ENCODE data around the gene TMED8.
"Not testable (repeated sequence)": the region's sequence is repeated elsewhere in the genome, so short reads cannot be mapped to it uniquely, and the experiment has no call there.

TMED8 gene

DNA sequence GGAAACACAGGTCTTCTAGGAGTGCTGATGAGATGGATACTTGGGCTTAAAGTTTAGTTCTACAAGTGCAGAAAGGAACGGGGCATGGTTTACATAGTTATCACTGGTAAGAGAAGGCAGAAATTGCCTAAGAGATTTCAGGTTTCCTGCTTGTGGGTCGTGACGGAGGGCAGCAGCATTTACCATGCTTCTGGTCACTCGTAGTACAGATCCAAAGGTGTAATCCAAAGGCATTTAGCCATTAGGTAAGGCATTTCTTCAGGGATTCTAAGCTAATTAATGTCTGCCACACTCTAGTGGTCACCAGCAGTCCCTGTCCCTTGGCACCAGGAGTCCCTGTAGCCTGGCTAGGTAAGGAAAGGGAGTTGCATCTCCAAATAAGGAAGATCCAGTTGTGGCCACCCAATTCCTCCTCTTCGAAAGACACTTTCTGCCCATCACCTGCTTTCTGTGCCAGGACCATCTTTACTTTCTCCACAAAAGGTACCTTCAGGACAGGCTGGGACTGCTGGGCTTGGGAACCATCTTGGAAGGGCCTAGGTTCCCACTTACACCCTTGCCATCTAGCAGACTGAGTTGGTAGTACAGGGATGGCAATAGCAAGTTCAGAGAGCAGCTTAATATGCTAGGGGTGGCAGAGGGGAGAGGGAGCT lies 54.5 kb downstream of the TMED8 start:
- no peak for DNase-seq (ENCODE audit: low spot score)

DNA sequence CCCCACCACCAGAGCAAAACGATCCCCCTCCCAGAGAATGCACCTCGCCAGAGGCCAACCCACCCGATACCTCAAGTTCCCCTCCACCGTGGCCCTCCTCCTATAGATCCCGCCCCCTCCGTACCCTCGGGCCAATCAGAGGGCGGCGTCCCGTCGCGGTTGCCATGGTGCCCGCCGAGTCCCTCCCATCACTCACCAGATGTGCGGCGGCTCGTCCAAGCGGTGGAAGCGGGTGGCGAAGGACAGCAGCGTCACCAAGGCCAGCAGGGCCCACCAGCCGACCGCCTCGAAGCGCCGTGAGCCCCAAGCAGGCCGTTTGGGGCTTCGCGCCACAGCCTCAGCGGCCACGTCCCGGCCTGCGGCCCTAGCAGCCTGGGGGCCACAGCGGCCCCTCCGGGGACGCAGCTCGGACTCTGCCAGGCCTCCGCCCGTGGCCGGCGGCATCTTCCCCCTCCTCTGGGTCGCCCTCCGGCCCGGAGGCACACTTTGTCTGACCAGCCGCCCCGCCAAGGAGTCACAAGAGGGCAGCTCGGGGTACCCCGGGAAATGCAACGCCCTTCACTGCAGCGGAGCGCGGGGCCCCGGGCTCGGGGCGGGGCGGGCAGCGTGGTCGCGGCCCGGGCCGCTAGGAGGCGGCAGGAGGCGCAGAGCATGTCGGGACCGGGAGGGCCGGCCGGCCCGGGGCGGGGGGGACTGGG lies 56.5 kb downstream of the TMED8 start, which contains the start of gene POMT2:
TSS of gene POMT2 (minus strand) at position 646 of the 698 bp plus-strand sequence. CDS start at position 444, 202 bp downstream.
- peak; percentile 95 for DNase-seq (ENCODE audit: low spot score)

DNA sequence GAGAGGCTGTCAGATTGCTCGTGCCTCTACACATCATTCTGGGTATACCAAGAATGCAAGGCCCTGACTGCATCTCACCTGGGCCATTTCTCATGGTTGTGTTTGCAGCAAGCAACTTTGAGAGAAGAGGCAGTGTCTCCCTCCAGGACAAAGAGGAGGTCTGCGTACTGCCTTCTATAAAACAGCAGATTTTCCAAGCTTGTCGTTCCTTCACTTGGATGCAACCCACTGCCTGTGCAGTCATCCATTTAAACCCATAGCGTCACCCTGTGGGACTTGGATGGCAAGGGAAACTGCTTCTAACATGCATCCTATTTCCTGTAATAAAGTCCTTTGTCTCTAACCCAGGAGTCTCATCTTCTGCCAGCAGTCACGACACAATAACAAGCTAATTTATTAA lies 57.5 kb downstream of the TMED8 start:
- no peak for DNase-seq (ENCODE audit: low spot score)

- DNase-seq (ENCODE audit: low spot score): not testable (repeated sequence)
Observed at GRCh38 chr14:77318756-77319155, 58.1 kb downstream of the TMED8 start.

GRCh38 chr14:77318006-77318553 lies 58.8 kb downstream of the TMED8 start:
- no peak for DNase-seq (ENCODE audit: low spot score)

- no peak for DNase-seq (ENCODE audit: low spot score)
Observed at GRCh38 chr14:77316872-77317301, 60.0 kb downstream of the TMED8 start.

DNA sequence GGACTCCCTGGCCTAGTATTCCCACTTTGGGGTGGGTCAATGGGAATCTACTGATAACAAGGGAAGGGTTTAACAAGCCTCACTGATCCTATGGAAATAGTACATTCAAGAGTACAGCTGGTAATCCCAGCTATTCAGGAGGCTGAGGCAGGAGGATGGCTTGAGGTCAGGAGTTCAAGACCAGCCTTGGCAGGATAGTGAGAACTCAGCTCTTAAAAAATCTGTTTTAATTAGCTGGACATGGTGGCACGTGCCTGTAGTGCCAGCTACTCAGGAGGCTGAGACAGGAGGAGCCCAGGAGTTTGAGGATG lies 60.7 kb downstream of the TMED8 start:
- no peak for DNase-seq (ENCODE audit: low spot score)

GRCh38 chr14:77314539-77315457 lies 62.1 kb downstream of the TMED8 start:
- no peak for DNase-seq (ENCODE audit: low spot score)

GRCh38 chr14:77314043-77314442 lies 62.9 kb downstream of the TMED8 start:
- no peak for DNase-seq (ENCODE audit: low spot score)

- DNase-seq (ENCODE audit: low spot score): no peak
Observed at GRCh38 chr14:77313371-77313770, 63.5 kb downstream of the TMED8 start.

DNA sequence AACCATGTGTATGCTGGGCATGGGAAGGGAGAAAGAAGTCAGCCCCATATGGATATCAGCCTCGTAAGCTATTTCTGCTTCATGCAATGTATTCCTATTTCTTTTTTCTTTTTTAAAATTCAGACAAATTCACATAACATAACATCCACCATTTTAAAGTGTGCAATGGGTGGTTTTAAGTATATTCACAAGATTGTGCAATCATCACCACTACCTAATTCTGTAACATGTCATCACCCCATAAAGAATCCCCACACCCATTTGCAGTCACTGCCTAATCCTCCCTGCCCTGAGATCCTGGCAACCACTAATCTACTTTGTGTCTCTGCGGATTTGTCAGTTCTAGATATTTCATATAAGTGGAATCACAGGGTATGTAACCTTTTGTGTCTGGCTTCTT lies 65.7 kb downstream of the TMED8 start:
- DNase-seq (ENCODE audit: low spot score): no peak

GRCh38 chr14:77310026-77310425 lies 66.9 kb downstream of the TMED8 start:
- no peak for DNase-seq (ENCODE audit: low spot score)

DNA sequence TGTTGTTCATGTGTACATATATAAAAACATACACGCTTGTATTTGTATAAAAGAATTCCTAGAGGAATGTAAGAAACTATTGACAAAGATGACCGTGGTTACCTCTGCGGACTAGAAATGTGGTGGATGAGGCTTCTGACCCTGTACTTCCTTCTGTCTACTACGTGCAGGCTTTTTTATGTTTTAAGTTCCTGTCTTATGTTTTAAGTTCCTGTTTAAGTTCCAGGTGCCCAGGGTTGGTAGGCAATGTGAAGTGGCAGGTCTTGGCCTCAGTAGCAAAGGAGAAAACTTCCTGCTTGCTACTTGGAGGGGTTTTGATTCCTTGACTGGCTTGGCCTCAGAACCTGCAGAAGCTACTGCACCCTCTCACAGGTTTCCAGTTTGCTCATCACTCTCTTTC lies 67.8 kb downstream of the TMED8 start:
- no peak for DNase-seq (ENCODE audit: low spot score)

DNA sequence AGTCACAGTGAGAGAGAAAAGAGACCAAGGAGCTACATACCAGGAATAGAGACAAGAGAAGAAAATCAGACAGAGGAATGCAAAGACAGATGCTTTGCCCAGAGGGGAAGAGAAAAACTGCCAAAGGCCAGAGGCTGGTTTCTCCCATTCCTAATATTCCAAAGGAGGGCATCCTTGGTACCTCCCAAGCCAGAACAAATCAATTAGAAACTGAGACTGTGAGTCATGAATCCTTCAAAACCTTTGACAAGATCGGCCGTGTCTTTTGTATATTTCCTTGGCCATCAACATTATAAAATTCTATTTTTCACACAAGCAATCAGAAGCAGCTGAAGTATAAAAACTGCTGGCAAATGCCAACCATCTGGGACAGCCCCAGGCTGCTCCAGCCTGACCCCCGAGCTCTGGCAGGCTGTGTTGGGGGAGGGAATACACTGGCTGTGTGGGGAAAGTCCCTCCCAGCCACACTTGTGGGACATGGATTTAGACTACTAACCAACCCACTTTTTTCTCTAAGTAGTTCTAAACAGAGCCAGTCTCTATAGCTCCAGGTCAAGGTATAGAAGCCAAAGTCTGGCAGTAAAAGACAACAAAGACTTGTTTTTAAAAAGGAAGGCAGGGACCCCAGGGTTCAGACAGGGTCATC lies 69.9 kb downstream of the TMED8 start:
- DNase-seq (ENCODE audit: low spot score): no peak

GRCh38 chr14:77306416-77306815 lies 70.5 kb downstream of the TMED8 start:
- DNase-seq (ENCODE audit: low spot score): no peak

DNA sequence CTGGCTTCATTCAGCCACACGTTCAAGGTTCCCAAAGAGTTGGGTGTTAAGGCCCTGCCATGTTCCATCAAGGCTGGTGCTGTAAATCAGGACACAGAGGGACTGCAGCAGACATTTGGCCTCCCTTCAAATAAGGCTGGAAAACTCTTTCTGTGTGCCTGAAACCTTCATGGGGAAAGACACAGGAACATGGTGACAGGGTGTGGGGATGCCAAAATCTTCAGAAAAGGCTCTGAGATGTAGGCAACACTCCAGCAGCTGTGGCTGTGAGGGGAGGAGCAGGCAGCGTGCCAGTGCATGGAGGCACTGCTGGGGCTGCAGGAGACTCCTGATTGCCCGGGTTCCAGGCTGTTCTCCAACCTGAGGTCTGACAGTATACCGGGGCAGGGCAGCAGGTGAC lies 71.2 kb downstream of the TMED8 start:
- no peak for DNase-seq (ENCODE audit: low spot score)

DNA sequence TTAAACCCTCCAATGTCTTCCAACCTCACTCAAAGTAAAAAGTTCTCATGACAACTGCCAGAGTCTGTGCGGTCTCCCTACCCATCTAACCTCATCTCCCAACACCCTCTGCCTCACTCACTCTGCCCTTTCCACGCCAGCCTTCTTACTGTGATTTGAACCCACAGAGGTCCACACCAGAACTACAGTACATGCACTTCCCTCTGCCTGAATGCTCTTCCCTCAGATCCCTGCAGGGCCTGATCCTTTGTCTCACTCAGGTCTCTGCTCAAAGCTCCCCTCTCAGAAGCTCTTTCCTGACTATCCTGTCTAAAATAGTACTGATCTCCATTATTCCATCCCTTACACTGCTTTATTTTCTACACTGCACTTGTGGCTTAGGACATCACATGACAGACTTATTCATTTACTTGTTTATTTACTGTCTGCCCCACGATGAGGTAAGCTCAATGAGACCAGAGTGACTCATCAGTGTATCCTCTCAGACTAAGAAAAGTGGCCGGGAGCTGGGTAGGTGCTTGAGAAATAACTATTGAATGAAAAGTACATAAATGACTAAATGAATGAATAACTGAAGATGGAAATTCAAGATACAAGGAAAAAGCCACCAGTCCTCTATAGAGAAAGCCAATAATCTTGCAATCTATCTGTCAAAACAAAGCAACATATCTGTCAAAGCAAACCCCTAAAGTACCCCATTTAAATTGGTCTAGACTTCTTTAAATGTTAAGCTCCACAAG lies 73.3 kb downstream of the TMED8 start:
- no peak for DNase-seq (ENCODE audit: low spot score)

DNA sequence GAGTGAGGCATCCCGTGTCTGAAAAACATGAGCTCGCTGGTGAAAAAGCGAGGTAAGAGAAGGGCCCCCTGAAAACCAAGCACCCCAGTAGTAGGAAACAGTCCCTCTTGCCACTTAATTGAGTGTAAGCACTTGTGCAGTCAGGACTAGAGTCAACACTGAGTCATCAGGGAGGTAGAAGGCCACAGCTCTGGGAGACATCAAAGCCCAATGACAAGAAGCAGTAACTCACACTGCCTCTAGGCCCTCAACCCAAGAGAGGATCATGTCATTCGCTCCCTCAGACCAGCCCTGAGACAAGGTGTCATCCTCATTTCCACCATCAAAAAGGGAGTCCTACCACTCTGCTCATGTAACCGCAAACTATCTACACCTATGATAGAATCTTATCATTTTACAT lies 74.0 kb downstream of the TMED8 start:
- DNase-seq (ENCODE audit: low spot score): no peak

GRCh38 chr14:77301103-77301502 lies 75.8 kb downstream of the TMED8 start:
- no peak for DNase-seq (ENCODE audit: low spot score)

DNA sequence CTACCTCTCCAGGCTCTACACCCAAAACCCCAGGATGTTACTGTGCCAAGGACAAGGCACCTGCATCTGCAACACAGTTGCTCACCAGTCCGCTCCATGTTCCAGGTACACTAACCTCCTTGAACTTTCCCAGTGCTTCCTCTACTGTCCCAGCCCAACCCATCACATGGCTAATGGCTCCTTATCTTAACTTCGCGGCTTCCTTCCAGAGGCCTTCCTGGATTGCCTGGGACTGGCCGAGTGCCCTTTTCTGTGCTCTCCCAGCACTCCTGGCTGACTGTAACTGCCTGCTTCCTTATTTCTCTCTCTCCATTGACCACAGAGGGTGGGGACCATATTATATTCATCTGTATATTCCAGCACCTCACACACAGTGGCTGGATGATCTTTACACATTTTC lies 77.1 kb downstream of the TMED8 start:
- DNase-seq (ENCODE audit: low spot score): no peak

- no peak for DNase-seq (ENCODE audit: low spot score)
Observed at GRCh38 chr14:77296906-77297305, 80.0 kb downstream of the TMED8 start.
